Colonic mucosa (tissue), 4 donors: ENCODE results near the gene SERPINA12. TPM values are rescaled to one million over a fixed set of nuclear protein-coding genes. Genes with fewer than 3 reads are reported as not detected.

Experiments
- DNase-seq: peaks from one replicate; pipeline ENCODE4 v3.0.0-alpha.2; 2020
- H3K27ac ChIP-seq: fragments of 200-600 bp; one replicate; pipeline ENCODE4 v1.8.0; 2021
- H3K27me3 ChIP-seq: fragments of 200-600 bp; one replicate; pipeline ENCODE4 v1.8.0; 2021
- H3K36me3 ChIP-seq: fragments of 200-600 bp; one replicate; pipeline ENCODE4 v1.8.0; 2021
- H3K4me1 ChIP-seq: fragments of 200-600 bp; one replicate; pipeline ENCODE4 v1.8.0; 2021; ENCODE audit warnings: mild to moderate bottlenecking
- H3K4me3 ChIP-seq: fragments of 200-600 bp; one replicate; pipeline ENCODE4 v1.8.0; 2021
- H3K9ac ChIP-seq, 2 donors: one replicate each; pipeline ENCODE4 v1.7.0; 2013; ENCODE audit warnings: control low read depth in 2 of 2, low read depth in 2 of 2, low read length in 2 of 2
- H3K9me3 ChIP-seq: fragments of 200-600 bp; one replicate; pipeline ENCODE4 v1.8.0; 2021
- intact Hi-C: fragments of 100-400 bp; cut with DNase I; formaldehyde crosslinking; loops from one replicate; pipeline ENCODE4 v1.14.1; 2022
- total RNA-seq, 2 donors: library from RNA; stranded (reverse); fragmentation: NEBNext Ultra II Directional in 1 of 2; extraction: Animal tissue kit (Norgen Biotek cat#: 25700) in 1 of 2; gene quantifications; one replicate each; pipeline ENCODE4 v1.2.1, GENCODE V29; 2021
- TF ChIP-seq, protein P1 (sequence below): fragments of 200-600 bp; IDR thresholded peaks from one replicate; pipeline ENCODE4 v1.8.0; 2022; ENCODE audit warnings: antibody characterized with exemption, mild to moderate bottlenecking
- donor health status: healthy.
- donor health status: DM: no; HTN: no; CAD: no.
- donor health status: DM: no; HTN: no; CAD: no.

The SERPINA12 gene
- total RNA-seq, 2 donors from 2014 or later, result not detected

- no peak overlapping the region for H3K27ac ChIP-seq
- TF ChIP-seq, protein P1, sequence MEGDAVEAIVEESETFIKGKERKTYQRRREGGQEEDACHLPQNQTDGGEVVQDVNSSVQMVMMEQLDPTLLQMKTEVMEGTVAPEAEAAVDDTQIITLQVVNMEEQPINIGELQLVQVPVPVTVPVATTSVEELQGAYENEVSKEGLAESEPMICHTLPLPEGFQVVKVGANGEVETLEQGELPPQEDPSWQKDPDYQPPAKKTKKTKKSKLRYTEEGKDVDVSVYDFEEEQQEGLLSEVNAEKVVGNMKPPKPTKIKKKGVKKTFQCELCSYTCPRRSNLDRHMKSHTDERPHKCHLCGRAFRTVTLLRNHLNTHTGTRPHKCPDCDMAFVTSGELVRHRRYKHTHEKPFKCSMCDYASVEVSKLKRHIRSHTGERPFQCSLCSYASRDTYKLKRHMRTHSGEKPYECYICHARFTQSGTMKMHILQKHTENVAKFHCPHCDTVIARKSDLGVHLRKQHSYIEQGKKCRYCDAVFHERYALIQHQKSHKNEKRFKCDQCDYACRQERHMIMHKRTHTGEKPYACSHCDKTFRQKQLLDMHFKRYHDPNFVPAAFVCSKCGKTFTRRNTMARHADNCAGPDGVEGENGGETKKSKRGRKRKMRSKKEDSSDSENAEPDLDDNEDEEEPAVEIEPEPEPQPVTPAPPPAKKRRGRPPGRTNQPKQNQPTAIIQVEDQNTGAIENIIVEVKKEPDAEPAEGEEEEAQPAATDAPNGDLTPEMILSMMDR, result no peak
Observed at GRCh38 chr14:94462219-94462551, 47.1 kb downstream of the SERPINA12 start.

GRCh38 chr14:94461526-94462218 lies 47.6 kb downstream of the SERPINA12 start:
- Histone ChIP-seq H3K4me1 (no peaks in the 10 kb centered on the region), H3K27ac (no peak overlapping the region), H3K4me3 (no peak overlapping the region), H3K9ac (no peak overlapping the region), H3K27me3 (no peaks in the 10 kb centered on the region), H3K36me3 (no peaks in the 10 kb centered on the region), H3K9me3 (no peaks in the 10 kb centered on the region)
- no peak for DNase-seq
- TF ChIP-seq, protein P1, result no peak
- intact Hi-C loops, result no loop called here

More at GRCh38 chr14:94462219-94462551, 47.1 kb downstream of the SERPINA12 start:
- Histone ChIP-seq H3K9ac (no peak overlapping the region), H3K36me3 (no peaks in the 10 kb centered on the region), H3K27me3 (no peaks in the 10 kb centered on the region), H3K4me3 (no peak overlapping the region), H3K9me3 (no peaks in the 10 kb centered on the region), H3K4me1 (no peaks in the 10 kb centered on the region)
- DNase-seq, result no peak
- intact Hi-C loops, result no loop called here

- H3K4me1 ChIP-seq, result no peaks in the 10 kb centered on the region
- no peak overlapping the region for H3K4me3 ChIP-seq
- no peak for DNase-seq
- H3K9ac ChIP-seq, result no peak overlapping the region
- no peaks in the 10 kb centered on the region for H3K36me3 ChIP-seq
- no peaks in the 10 kb centered on the region for H3K27me3 ChIP-seq
- TF ChIP-seq, protein P1, result no peak
- intact Hi-C loops, result no loop called here
- H3K9me3 ChIP-seq, result no peaks in the 10 kb centered on the region
- H3K27ac ChIP-seq, result no peak overlapping the region
Observed at GRCh38 chr14:94460631-94461416, 48.4 kb downstream of the SERPINA12 start.

DNA sequence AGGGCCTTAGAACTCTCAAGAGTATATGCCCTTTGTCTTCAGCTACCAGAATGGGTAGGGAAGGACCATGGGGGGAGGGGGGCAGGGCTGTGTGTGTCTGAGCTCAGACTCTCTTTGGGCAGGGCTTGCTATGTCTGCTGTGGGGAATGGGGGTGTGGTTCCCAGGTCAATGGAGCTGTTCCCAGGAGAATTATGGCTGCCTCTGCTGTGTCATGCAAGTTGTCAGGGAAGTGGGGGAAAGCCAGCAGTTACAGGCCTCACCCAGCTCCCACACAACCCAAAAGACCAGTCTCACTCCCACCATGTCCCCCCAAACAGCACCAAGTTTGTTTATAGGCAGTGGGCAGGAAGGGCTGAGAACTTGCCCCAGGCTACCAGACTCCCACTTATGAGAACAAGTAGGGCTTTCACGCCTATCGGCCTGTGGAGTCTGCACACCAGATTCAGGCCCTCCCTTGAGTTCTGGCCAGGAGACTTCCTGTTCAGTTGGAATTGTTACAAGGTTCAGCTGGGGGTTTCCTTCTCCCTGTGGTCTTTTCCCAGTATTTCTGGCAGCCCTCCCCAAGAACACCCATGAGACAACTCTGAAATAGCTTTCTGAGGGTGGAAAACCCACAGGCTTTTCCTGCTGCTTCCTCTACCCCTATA lies 50.6 kb downstream of the SERPINA12 start:
- no peak overlapping the region for H3K27ac ChIP-seq
- no peaks in the 10 kb centered on the region for H3K9me3 ChIP-seq
- no peak overlapping the region for H3K9ac ChIP-seq
- no peak for DNase-seq
- H3K4me3 ChIP-seq, result no peak overlapping the region
- H3K4me1 ChIP-seq, result no peaks in the 10 kb centered on the region
- no peaks in the 10 kb centered on the region for H3K27me3 ChIP-seq
- intact Hi-C loops, result no loop called here
- TF ChIP-seq, protein P1, result no peak
- no peaks in the 10 kb centered on the region for H3K36me3 ChIP-seq

DNA sequence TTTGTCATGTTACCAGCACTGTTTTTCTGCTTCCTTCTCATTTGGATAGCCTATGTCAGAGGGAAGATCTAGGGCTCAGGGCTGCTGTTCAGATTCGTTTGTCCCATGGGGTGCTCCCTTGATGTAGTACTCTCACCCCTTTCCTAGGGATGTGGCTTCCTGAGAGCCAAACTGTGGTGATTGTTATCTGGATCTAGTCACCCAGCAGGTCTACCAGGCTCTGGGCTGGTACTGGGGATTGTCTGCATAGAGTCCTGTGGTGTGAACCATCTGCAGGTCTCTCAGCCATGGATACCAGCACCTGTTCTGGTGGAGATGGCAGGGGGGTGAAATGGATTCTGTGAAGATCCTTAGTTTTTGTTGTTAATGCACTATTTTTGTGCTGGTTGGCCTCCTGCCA lies 51.2 kb downstream of the SERPINA12 start:
- no peaks in the 10 kb centered on the region for H3K4me1 ChIP-seq
- no peak overlapping the region for H3K27ac ChIP-seq
- no peak for DNase-seq
- intact Hi-C loops, result no loop called here
- no peaks in the 10 kb centered on the region for H3K27me3 ChIP-seq
- no peak overlapping the region for H3K9ac ChIP-seq
- no peaks in the 10 kb centered on the region for H3K9me3 ChIP-seq
- no peak overlapping the region for H3K4me3 ChIP-seq
- TF ChIP-seq, protein P1, result no peak
- H3K36me3 ChIP-seq, result no peaks in the 10 kb centered on the region
